Measurements from ENCODE around the gene FMN2.
"Not testable (repeated sequence)": the region's sequence is repeated elsewhere in the genome, so short reads cannot be mapped to it uniquely, and the experiment has no call there.

The FMN2 gene

DNA sequence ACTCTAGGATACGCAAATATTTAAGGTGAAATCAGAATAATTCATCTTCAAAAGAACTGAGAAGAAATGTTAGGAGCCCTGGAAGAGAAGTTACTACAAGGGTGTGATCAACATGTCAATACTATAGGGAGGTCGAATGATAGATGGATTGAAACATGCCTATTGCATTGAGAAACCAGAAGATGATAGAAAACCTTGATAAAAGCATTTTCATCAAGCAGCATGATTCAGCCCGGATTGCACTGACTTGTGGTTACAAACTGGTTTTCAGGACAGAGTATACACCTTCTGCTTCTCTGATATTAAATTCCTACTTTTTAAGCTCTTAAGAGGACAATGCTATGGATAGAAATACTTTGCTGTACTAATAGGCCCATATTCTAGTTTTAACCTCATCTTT, 164.2 kb downstream of the FMN2 start:
- DNase-seq, result no peak

DNA sequence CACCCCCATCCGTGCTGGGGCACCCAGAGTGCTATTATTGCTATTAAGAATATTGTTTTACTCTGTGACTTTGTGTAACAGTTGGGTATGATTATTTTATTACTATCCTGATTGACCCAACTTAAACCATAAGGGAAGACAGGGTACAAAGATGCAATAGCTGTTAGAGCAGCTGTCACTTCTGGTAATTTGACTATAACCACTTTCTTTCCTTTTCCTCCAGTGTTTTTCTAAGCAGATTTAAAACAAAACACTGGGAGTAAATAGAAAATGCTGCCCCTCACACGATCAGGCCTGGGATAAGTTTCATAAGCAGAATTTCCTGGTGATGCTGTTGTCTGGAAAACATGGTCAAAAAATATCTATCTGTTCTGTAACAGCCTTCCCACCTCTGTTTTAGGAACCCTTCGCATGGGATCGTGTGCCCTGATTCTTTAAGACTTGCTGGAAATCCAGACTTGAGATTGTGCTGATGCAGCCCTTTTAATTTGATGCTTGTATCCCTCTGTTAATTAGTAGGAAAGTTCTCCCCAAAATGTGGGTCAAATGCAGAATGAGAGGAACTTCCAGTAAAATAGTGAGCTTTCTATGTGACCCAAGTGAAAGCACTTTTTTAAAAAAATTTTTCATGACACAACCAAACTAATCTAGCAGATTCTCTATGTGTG, 165.3 kb downstream of the FMN2 start:
- DNase-seq, result no peak

DNA sequence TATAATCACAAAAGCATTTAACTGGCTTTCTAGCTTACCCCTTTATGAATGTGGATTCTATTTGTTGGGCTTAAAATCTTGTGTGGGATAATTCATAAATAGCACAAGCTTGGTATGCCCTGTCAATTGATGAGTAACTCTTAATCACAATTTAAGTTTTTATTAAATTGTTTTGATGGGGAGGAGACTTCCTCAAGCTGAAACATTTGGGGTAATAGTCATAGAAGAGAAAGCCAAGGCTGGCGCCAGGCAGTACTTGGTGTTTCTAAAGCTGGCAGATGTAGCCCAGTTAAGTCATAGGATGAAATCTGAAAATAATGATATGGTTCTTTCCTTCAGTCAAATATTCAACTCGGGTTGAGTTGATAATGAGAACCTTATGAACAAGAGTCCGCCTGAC, 167.2 kb downstream of the FMN2 start:
- no peak for DNase-seq

DNA sequence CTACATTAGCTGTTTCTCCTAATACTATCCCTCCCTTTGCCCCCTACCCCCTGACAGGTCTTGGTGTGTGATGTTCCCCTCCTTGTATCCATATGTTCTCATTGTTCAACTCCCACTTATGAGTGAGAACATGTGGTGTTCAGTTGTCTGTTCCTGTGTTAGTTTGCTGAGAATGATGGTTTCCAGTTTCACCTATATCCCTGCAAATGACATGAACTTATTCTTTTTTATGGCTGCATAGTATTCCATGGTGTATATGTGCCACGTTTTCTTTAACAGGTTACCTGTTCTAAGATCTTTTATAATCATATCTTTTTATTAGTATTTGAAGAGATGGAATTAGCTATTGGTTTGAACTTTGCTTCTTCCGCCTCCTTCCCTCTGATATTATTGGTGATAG, 172.8 kb downstream of the FMN2 start:
- DNase-seq, result not testable (repeated sequence)

DNA sequence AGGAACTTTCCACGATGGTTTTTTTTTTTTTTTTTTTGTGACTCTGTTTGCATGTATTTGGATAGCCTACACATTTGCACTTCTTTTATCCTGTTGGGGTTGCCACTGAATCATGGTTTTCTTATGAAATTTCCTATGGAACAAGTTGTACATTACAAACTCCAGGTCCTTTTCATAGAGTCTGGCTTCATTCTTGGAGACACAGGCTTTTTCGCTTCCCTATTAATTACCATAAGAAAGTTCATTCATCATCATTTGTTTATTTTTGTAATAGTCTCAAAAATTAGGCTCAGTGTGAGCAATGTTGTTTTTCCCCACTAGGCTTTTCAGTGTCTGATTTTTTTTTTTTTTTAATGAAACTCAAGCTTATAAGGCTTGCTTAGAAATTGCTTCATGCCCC, 179.4 kb downstream of the FMN2 start:
- no peak for DNase-seq

DNA sequence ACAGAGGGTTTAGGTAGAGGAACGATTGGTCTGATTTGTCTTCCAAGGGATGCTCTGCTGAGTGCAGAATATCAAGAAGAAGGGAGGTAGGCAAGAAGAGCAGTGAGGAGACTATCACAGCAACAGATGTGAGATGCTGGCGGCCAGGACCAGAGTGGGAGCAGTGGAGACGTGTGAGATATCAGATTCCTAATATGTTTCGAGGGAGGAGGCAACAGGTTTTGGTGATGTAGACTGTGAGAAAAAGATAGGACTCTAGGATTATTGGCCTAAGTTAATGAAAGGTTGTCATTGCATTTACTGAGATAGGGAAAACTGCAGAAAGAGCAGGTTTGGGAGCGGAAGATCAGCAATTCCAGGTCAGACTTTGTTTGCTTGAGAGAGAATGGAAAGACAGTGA, 182.9 kb downstream of the FMN2 start:
- no peak for DNase-seq

DNA sequence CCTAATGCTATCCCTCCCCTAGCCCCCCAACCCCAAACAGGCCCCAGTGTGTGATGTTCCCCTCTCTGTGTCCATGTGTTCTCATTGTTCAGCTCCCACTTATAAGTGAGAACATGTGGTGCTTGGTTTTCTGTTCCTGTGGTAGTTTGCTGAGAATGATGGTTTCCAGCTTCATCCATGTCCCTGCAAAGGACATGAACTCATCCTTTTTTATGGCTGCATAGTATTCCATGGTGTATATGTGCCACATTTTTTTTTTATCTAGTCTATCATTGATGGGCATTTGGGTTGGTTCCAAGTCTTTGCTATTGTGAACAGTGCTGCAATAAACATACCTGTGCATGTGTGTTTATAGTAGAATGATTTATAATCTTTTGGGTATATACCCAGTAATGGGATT, 183.5 kb downstream of the FMN2 start:
- DNase-seq, result not testable (repeated sequence)

DNA sequence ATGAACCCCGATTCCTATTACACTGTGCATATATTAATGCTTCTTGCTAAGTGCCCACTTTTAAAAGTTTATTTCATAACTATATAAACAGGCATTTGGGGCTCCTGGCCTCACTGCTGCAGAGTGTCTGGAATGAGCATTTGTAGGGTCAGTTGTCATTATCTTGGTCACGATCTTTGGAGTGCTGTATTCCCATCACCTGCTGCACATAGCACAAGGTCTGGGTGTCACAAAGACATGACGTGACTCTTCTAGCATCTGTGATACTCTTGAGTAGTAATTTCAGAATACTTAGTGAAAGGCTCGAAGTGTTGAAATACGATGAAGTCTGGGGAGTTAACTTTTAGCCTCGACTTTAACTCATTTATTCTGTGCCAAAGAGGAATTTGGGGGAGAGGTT, 186.4 kb downstream of the FMN2 start:
- no peak for DNase-seq

DNA sequence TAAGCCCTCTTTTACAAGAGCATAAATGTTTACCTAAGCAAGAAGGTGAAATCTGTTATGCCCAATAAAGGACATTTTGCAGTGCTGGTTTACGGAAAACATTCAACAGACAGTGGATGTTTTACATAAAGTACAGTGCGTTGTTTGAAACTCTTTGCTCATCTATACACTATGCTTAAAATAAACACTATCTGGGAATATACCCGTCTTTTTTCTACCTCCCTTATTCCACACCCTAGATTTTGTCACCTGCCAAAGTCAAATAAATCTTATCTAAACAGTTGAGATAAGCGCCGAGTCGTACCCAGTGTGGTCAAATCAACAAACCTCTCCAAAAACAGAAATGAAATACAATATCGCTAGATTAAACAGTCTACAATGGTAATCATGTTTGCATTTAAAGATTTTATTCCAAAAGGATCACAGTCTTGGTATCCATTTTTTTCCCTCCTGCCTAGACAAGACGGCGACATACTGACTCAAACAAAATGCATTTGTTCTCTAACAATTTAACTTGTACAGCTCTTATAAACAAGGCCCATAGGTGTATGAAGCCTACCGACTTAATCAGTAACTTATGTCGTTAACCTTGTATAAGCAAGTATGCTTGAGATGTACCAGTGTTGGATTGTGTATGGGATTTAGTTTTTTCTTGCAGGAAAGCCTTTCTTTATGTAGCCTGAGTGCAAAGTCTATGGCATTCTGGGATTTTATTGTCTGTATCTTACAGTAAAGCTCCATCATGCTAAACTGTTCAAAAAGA, 189.1 kb downstream of the FMN2 start:
- DNase-seq, result no peak

DNA sequence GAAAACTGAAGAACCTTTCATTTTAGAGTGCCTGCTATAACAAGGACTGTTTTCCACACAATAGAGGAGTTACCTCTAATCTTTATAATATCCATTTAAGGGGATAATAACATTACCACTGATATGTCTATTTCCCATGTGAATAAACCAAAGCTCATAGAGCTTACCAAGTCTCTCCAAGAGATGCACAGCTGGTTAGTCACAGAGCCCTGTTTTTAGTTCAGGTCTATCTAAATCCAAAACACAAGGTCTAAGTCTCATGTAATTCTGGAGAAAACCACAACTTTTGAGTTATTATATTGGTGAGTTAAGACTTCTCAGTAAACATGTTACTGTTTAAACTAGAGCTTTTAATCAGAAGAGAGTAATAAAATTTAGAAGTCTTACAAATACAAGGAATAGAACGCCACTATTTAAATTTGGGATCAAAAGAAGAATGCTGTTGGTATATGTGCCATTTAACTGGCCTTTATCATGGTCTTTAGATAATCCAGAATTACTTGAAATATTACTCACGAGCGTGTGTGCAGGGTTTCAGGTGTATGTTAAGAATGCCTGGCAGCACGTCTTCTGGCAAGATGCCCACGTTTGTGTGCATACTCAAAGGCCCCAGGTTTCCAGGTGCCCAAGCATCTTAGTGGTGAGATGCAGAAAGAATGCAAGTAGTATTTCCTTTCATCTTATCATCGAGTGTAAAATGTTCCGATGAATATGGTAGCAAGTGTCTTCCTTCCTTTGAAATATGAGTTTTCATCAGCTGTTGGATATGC, 190.6 kb downstream of the FMN2 start:
- no peak for DNase-seq

DNA sequence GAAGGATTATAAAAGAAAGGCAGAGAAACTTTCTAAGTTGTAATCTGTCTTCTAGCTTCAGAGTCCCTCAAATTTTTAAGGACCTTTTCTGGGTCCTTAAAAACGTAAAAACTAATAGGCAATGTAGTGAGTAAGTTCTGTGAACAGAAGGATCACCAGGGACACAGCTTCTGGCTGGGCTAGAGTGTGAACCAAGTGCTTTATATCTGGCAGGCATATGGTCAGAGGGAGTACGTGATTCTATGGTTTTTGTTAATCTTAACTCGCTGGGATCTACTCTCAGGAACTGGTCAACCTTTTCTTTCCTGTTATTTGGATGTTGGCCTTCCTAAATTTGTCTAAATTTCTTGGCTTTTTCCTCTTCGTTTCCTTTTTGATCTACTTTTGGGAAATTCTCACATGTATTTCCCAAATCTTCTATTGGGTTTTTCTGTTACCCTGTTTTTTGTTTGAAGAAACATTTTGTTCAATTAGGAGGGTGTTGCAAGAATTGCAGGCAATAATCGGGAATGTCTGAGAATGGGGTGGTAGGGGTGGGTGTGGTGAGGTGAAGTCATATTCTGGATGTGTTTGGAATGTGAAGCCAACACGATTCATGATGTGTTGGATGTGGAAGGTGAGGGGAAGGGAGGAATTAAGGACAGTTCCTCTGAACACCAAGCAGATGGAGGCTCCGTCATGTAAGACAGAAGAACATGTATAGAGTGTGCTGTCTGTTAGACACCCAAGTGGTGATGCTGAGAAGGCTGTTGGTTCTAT, 193.2 kb downstream of the FMN2 start:
- DNase-seq, result no peak

DNA sequence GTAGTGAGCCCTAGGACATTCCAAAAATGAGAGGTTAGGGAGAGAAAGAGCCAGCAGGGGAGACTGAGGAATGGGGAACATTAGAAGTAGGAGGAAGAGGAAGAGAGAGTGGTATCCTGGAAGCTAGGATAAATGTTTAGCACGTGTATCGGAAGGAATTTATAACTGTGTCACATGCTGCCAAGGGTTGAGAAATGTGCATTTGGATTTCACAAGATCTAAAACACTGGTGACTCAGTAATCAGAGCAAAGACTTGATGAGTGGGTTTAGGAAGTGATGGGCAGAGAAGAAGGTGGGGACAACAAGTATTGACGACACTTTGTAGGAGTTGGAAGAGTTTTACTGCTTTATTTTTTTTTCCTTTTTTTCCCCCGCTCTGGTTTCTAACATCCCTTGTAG, 193.9 kb downstream of the FMN2 start:
- no peak for DNase-seq

DNA sequence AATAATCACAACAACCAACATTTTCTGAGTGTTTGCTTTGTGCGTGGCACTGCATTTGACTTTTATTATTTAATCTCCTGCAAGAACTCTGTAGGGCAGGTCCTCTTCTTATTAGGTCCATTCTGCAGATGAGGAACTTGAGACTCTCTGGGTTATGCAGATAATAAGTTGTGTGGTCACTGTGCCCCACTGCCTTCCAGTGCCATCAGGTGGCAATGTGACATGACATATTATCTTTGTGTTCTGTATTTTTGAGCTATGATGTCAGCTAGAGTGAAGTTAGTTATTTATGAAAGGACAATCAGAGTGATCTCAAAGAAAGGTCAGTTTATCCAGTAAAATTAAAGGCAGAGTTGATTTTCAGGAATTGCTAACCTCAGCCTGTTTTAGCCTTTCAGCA, 196.0 kb downstream of the FMN2 start:
- DNase-seq, result no peak

DNA sequence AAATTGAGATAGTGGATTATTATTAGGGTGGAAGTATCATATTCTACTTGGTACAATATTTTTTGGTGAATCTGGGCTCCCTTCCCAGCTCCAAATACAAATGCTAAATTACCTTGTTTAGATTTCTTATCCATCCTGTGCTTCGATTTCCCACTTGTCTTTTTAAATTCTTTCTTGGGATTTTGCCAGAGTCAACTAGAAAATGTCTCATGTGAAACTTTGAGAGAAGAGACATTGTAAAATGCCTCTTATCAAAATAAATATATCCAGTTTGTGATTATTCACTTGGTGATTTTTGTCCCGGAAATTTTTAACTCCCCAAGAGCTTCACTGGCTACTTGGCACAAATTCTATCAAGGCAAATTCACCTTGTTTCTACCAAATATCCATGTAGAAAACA, 202.0 kb downstream of the FMN2 start:
- no peak for DNase-seq

DNA sequence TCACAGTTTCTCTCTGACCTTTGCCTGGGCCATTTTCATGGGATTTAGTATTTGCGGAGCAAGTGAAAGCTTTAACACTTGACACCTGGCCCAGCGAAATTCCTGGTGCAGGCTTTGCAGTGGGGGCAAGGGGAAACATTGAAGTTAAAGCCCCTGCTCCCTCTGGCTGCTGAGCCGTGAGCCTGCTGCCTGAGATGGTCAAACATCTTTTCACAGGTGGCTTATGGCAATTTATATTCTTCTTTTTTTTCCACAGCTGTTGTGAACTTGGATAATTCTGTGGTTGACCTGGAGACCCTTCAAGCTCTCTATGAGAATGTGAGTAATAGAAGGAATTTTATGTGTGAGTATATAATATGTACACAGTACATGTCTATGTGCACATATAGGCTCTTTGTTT, 202.9 kb downstream of the FMN2 start:
- no peak for DNase-seq

DNA sequence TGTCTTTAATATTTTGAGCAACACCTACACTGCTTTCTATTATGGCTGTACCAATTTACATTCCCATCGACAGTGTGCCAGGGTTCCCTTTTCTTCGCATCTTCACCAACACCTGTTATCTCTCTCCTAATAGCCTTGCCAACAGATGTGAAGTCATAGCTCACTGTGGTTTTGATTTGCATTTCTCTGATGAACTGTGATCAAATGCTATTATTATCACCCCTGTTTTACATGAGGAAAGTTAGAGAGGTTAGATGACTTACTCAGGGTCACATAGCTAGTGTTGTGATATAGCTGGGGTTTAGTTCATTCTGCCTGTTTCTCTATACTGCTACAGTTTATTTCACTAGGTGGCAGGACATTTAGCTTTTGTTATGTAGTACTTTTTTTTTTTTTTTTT, 204.1 kb downstream of the FMN2 start:
- DNase-seq, result no peak

DNA sequence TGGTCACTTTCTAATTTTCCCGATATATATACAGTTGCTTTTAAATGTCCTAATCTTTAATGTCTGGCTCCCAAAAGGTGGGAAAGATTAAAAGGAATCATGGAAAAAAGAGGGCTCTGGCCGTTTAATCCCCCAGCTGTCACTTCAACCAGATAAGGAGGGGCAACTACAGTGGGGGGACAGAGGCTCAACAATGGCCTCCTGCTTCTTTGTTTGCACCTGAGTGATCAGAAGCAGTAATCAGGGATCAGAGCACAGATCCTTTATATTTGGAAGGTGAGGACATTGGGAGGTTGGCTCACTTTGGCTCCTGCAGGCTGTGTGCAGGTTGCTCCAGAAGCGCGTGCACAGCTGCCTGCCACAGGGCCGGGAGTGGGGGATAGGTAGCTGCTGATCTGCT, 212.8 kb downstream of the FMN2 start:
- DNase-seq, result no peak

DNA sequence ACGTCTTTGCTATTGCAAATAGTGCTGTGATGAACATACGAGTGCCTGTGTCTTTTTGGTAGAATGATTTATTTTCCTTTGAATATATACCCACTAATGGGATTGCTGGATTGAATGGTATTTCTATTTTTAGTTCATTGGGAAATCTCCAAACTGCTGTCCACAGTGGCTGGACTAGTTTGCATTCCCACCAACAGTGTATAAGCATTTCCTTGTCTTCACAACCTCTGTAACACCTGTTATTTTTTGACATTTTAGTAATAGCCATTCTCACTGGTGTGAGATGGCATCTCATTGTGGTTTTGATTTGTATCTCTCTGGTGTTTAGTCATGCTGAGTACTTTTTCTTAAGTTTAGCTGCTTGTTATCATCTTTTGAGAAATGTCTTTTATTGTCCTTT, 215.0 kb downstream of the FMN2 start:
- no peak for DNase-seq

DNA sequence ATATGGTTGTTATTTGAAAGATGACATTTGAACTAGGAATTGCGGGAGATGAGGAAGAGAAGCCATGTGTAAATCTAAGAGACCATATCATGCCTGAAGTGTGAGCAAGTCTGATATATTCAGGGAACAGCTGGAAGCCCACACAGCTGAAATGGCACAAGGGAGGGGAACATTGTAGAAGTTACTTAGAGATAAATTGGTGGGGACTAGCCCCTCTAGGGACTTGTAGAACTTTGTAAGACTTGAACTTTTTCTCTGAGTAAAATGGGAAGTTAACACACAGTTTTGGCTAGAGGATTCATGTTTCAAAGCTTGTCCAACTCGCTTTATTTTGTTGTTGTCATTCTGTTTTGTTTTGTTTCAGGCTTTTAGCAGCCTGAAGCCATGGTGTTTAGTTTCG, 216.4 kb downstream of the FMN2 start:
- DNase-seq, result no peak

DNA sequence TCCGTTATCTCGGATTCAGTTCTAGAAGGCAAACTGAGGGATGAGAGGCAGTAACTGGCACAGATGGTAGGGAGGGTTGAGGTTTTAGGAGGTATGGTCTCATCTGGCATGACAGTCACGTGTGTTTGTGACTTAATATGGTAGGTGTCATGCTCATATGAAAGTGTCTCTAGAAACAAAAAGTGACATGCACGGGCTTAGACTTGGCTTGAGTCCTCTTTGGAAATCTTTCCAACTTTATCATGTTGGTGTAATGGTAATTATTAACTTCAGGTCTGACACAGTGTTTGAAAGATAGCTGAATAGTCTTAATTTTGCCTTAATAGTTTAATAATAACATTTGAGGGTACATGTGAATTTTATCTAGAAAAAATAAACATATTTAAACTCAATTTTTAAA, 218.1 kb downstream of the FMN2 start:
- no peak for DNase-seq

DNA sequence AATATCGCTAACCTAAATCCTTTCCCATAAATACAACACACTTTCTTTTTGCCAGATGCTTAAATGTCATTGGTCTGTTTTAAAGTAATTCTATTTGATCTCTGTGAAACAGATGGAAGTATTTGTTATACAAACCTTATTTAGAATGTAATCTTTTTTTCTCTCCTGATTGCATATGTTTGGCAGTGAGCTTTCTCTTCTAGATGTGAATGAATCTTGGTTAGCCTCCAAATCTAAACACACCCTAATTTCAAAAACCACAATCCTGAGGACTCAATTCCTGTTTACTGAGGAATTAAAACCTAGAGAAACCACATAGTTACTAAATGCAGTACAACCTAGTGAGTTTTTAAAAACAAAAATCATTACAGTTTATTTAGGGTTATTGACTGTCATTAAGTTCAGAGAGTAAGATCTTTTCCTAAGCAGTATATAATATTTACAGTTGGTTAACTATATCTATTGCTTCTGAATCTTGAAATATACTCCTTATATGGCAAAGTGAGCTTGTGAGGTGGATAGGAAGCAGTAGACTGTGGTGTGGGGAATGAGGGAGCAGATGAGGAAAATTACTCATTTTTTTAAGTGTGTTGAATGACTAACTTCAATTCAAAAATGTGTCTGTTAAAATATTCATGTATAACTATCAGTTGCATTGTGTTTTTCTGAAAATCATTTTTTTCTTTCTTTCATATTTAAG, 218.7 kb downstream of the FMN2 start:
- DNase-seq, result no peak

DNA sequence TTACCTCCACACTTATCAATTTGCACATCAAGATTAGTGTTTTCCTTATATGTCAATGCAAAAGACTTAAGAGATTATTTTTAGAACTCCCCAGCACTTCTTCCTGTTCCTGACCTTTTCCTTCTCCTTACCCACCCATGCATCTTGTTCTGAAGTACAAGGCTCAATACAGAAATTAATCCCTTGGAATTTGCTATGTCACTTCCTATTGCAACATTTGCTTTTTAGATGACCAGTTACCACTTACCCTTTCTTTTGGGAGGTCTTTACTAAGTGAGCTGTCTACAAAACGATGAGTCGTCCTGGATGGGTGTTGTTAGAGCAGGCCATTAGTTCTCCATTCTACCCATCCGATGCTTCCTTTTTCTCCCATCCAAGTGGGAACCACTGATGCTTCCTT, 221.2 kb downstream of the FMN2 start:
- no peak for DNase-seq
